ENCODE measurements around the gene SHISAL1.

Gene SHISAL1

DNA sequence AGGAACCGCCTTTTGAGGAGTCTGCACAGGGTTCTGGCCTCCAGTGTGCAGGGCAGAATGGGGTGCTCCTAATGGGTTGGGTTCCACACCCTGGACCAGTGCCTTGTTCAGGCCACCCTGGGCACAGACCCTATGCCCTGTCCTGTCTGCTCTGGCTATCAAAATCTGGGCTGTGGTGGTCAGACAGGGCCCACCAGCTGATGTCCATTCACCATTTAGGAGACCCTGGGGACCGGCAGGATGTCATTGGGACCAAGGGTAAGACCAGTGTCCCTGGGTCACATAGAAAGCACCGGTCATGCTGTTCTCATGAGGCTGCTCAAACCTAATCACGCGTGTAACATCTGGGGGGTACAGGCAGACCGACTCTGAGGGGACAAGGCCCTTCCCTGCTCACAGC, 94.7 kb downstream of the SHISAL1 start:
- Histone ChIP-seq H3K36me3 (ENCODE audit: insufficient read depth) (no peaks in the 10 kb centered on the region), H3K79me2 (ENCODE audit: insufficient read depth, low read depth) (no peaks in the 10 kb centered on the region), H3K4me2 (no peak overlapping the region), H4K20me1 (ENCODE audit: insufficient read depth) (no peaks in the 10 kb centered on the region), H3K9ac (no peak overlapping the region), H3K27me3 (ENCODE audit: insufficient read depth, low read depth) (peaks cover 11% of the 10 kb centered on the region; the same call in 1 of the 2 replicates), H2AFZ (ENCODE audit: low read depth) (no peak overlapping the region), H3K4me1 (ENCODE audit: low read depth, poor library complexity, severe bottlenecking) (no peaks in the 10 kb centered on the region), H3K27ac (no peak overlapping the region), H3K4me3 (IDR thresholded peaks at IDR 0.05; ENCODE audit: insufficient read depth, low read depth, low read length) (no peak overlapping the region)
- TF ChIP-seq, protein P1, sequence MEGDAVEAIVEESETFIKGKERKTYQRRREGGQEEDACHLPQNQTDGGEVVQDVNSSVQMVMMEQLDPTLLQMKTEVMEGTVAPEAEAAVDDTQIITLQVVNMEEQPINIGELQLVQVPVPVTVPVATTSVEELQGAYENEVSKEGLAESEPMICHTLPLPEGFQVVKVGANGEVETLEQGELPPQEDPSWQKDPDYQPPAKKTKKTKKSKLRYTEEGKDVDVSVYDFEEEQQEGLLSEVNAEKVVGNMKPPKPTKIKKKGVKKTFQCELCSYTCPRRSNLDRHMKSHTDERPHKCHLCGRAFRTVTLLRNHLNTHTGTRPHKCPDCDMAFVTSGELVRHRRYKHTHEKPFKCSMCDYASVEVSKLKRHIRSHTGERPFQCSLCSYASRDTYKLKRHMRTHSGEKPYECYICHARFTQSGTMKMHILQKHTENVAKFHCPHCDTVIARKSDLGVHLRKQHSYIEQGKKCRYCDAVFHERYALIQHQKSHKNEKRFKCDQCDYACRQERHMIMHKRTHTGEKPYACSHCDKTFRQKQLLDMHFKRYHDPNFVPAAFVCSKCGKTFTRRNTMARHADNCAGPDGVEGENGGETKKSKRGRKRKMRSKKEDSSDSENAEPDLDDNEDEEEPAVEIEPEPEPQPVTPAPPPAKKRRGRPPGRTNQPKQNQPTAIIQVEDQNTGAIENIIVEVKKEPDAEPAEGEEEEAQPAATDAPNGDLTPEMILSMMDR (conservative IDR thresholded peaks at IDR 0.05; ENCODE audit: low read depth, low read length) = no peak

DNA sequence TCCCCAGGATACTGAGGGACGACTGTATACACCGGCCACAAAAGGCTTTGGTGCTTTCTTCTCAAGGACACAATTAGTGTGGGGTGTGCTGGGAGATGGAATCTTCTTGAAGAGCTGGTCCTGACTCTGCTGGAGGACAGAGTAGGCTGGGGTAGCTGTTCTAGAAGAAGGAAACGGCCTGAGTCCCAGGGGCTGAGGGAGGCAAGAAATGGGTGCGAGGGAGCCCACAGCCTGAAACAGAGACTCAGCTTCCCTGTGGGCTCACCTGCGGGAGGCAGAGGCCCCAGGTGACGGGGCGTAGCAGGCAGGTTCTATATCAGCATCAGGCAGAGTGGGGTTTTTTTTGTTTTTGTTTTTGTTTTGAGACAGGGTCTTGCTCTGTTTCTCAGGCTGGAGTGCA, 95.4 kb downstream of the SHISAL1 start:
- no peak overlapping the region for H3K4me2 ChIP-seq
- no peaks in the 10 kb centered on the region for H4K20me1 ChIP-seq (ENCODE audit: insufficient read depth)
- H3K36me3 ChIP-seq (ENCODE audit: insufficient read depth) = no peaks in the 10 kb centered on the region
- TF ChIP-seq, protein P1 (conservative IDR thresholded peaks at IDR 0.05; ENCODE audit: low read depth, low read length) = no peak
- no peak overlapping the region for H3K4me3 ChIP-seq (IDR thresholded peaks at IDR 0.05; ENCODE audit: insufficient read depth, low read depth, low read length)
- H3K4me1 ChIP-seq (ENCODE audit: low read depth, poor library complexity, severe bottlenecking) = no peaks in the 10 kb centered on the region
- peaks cover 11% of the 10 kb centered on the region; the same call in 1 of the 2 replicates for H3K27me3 ChIP-seq (ENCODE audit: insufficient read depth, low read depth)
- no peak overlapping the region for H2AFZ ChIP-seq (ENCODE audit: low read depth)
- H3K9ac ChIP-seq = no peak overlapping the region
- H3K27ac ChIP-seq = no peak overlapping the region
- H3K79me2 ChIP-seq (ENCODE audit: insufficient read depth, low read depth) = no peaks in the 10 kb centered on the region

DNA sequence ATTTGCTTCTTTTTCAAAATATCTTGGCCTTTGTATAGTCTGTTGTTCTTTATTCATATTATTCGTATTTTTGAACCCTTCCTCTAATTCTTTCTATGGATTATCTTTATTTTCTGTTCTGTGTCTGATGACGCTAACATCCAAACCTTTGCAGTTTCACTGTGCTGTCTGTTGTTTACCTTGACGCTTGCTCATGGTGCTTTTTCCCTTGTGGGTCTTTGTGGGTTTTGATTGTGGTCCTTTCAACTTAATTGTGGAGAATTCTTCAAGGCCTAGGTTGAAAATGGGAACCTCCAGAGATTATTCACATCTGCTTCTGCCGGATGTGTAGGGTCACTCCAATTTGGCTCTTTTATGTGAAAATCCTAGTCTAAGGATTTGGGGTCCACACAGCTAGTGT, 97.5 kb downstream of the SHISAL1 start:
- Histone ChIP-seq H4K20me1 (ENCODE audit: insufficient read depth) (no peaks in the 10 kb centered on the region), H3K27ac (no peak overlapping the region), H3K27me3 (ENCODE audit: insufficient read depth, low read depth) (0 out of 2 replicates have a peak, but pooled peaks cover under 1% of the 10 kb centered on the region), H3K4me1 (ENCODE audit: low read depth, poor library complexity, severe bottlenecking) (no peaks in the 10 kb centered on the region), H3K4me2 (no peak overlapping the region), H3K4me3 (IDR thresholded peaks at IDR 0.05; ENCODE audit: insufficient read depth, low read depth, low read length) (no peak overlapping the region), H2AFZ (ENCODE audit: low read depth) (no peak overlapping the region), H3K79me2 (ENCODE audit: insufficient read depth, low read depth) (no peaks in the 10 kb centered on the region), H3K9ac (no peak overlapping the region), H3K36me3 (ENCODE audit: insufficient read depth) (no peaks in the 10 kb centered on the region)
- TF ChIP-seq, protein P1 (conservative IDR thresholded peaks at IDR 0.05; ENCODE audit: low read depth, low read length) = no peak

DNA sequence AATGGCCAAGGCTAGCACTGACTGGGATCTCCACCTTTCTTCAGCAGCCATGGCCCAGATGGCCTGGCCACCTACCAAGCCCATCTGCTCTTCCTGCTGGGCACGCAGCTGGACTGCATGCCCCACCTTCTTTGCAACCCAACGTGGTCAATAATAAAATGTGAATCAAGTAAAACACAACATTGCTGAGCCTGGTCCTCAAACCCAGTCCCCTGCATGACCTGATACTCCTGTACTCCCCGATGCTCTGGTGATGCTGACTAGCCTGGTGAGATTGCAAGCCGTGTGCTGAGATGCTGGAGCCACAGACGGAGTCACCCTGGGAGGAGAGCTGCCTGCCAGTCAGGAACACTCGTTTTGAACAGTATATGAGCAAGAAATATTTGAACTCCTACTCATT, 98.0 kb downstream of the SHISAL1 start:
- Histone ChIP-seq H3K4me3 (IDR thresholded peaks at IDR 0.05; ENCODE audit: insufficient read depth, low read depth, low read length) (no peak overlapping the region), H3K27ac (no peak overlapping the region), H2AFZ (ENCODE audit: low read depth) (no peak overlapping the region), H4K20me1 (ENCODE audit: insufficient read depth) (no peaks in the 10 kb centered on the region), H3K36me3 (ENCODE audit: insufficient read depth) (no peaks in the 10 kb centered on the region), H3K4me1 (ENCODE audit: low read depth, poor library complexity, severe bottlenecking) (no peaks in the 10 kb centered on the region), H3K27me3 (ENCODE audit: insufficient read depth, low read depth) (no peaks in the 10 kb centered on the region; the same call in 1 of the 2 replicates), H3K79me2 (ENCODE audit: insufficient read depth, low read depth) (no peaks in the 10 kb centered on the region), H3K4me2 (no peak overlapping the region), H3K9ac (no peak overlapping the region)
- TF ChIP-seq, protein P1 (conservative IDR thresholded peaks at IDR 0.05; ENCODE audit: low read depth, low read length) = no peak

All from KMS-11 (cell line).